Trophoblast cell (in vitro differentiated cells and primary cell): ENCODE data around the gene BPIFB3.

Experiments used
- DNase-seq, 2 donors: peaks; one replicate each; pipeline ENCODE4 v3.0.0-alpha.2; 2016
- H2AFZ ChIP-seq: 2 replicates; pipeline ENCODE4 v1.6.1; 2013; ENCODE audit warnings: low read length, moderate library complexity, mild to moderate bottlenecking; ENCODE audit not compliant: insufficient read depth, poor library complexity
- H2AK5ac ChIP-seq: 2 replicates; pipeline ENCODE4 v1.6.1; 2013; ENCODE audit warnings: mild to moderate bottlenecking, low read length
- H2BK120ac ChIP-seq: 2 replicates; pipeline ENCODE4 v1.6.1; 2013; ENCODE audit warnings: low read length, mild to moderate bottlenecking, moderate library complexity; ENCODE audit not compliant: insufficient read depth, poor library complexity
- H2BK12ac ChIP-seq: 2 replicates; pipeline ENCODE4 v1.6.1; 2013; ENCODE audit warnings: mild to moderate bottlenecking, low read length, moderate library complexity
- H2BK5ac ChIP-seq: 2 replicates; pipeline ENCODE4 v1.6.1; 2013; ENCODE audit warnings: low read length, low read depth, moderate library complexity, mild to moderate bottlenecking; ENCODE audit not compliant: poor library complexity
- H3K14ac ChIP-seq: 2 replicates; pipeline ENCODE4 v1.6.1; 2013; ENCODE audit warnings: mild to moderate bottlenecking, low read length
- H3K18ac ChIP-seq: 2 replicates; pipeline ENCODE4 v1.6.1; 2013; ENCODE audit warnings: mild to moderate bottlenecking, low read length
- H3K23ac ChIP-seq: 2 replicates; pipeline ENCODE4 v1.6.1; 2013; ENCODE audit warnings: low read length
- H3K27ac ChIP-seq: 2 replicates; pipeline ENCODE4 v1.5.1; 2013; ENCODE audit warnings: low read depth, mild to moderate bottlenecking, inconsistent platforms, low read length, moderate library complexity
- H3K27me3 ChIP-seq: 2 replicates; pipeline ENCODE4 v1.6.1; 2013; ENCODE audit warnings: inconsistent platforms, mild to moderate bottlenecking, low read length, moderate library complexity; ENCODE audit not compliant: insufficient read depth
- H3K36me3 ChIP-seq, 2 experiments: 1 replicate in 1 of 2; 2 replicates in 1 of 2; pipeline ENCODE4 v1.6.1; 2013; ENCODE audit warnings: low read length in 2 of 2, mild to moderate bottlenecking in 2 of 2, moderate library complexity in 1 of 2; ENCODE audit not compliant: insufficient read depth in 2 of 2, control insufficient read depth in 1 of 2
- H3K4ac ChIP-seq: 2 replicates; pipeline ENCODE4 v1.6.1; 2013; ENCODE audit warnings: low read depth, mild to moderate bottlenecking, low read length, moderate library complexity
- H3K4me1 ChIP-seq, 2 experiments: 1 replicate in 1 of 2; 2 replicates in 1 of 2; pipeline ENCODE4 v1.6.1; 2013; ENCODE audit warnings: low read length in 2 of 2, mild to moderate bottlenecking in 2 of 2, moderate library complexity in 1 of 2; ENCODE audit not compliant: insufficient read depth in 2 of 2, control insufficient read depth in 1 of 2
- H3K4me2 ChIP-seq: 2 replicates; pipeline ENCODE4 v1.6.1; 2013; ENCODE audit warnings: inconsistent platforms, mild to moderate bottlenecking, low read length, moderate library complexity
- H3K4me3 ChIP-seq: 2 replicates; pipeline ENCODE4 v1.5.1; 2013; ENCODE audit warnings: mild to moderate bottlenecking, low read depth, low read length, inconsistent platforms
- H3K79me1 ChIP-seq: one replicate; pipeline ENCODE4 v1.6.1; 2013; ENCODE audit warnings: low read length
- H3K79me2 ChIP-seq: 2 replicates; pipeline ENCODE4 v1.6.1; 2013; ENCODE audit warnings: low read length, mild to moderate bottlenecking; ENCODE audit not compliant: control insufficient read depth, insufficient read depth, poor library complexity
- H3K9ac ChIP-seq: 2 replicates; pipeline ENCODE4 v1.6.1; 2013; ENCODE audit warnings: mild to moderate bottlenecking, low read length
- H3K9me3 ChIP-seq: 2 replicates; pipeline ENCODE4 v1.6.1; 2013; ENCODE audit warnings: low read depth, mild to moderate bottlenecking, control low read depth, inconsistent platforms, low read length; ENCODE audit not compliant: insufficient read depth
- H4K12ac ChIP-seq: 2 replicates; pipeline ENCODE4 v1.6.1; 2013; ENCODE audit warnings: low read depth, mild to moderate bottlenecking, low read length, moderate library complexity
- H4K8ac ChIP-seq: 2 replicates; pipeline ENCODE4 v1.6.1; 2013; ENCODE audit warnings: low read depth, mild to moderate bottlenecking, low read length, moderate library complexity
- H4K91ac ChIP-seq: one replicate; pipeline ENCODE4 v1.6.1; 2013; ENCODE audit warnings: low read depth, mild to moderate bottlenecking, low read length, moderate library complexity
- WGBS: extraction: QIAGEN DNeasy Blood & Tissue Kit; methylation state at CpG from one replicate; pipeline ENCODE4 v1.1.7; 2013; ENCODE audit warnings: missing lambda C conversion rate; ENCODE audit not compliant: insufficient read length, insufficient coverage; ENCODE audit errors: extremely low coverage; 5-methylcytosine and 5-hydroxymethylcytosine counted together

BPIFB3 gene

DNA sequence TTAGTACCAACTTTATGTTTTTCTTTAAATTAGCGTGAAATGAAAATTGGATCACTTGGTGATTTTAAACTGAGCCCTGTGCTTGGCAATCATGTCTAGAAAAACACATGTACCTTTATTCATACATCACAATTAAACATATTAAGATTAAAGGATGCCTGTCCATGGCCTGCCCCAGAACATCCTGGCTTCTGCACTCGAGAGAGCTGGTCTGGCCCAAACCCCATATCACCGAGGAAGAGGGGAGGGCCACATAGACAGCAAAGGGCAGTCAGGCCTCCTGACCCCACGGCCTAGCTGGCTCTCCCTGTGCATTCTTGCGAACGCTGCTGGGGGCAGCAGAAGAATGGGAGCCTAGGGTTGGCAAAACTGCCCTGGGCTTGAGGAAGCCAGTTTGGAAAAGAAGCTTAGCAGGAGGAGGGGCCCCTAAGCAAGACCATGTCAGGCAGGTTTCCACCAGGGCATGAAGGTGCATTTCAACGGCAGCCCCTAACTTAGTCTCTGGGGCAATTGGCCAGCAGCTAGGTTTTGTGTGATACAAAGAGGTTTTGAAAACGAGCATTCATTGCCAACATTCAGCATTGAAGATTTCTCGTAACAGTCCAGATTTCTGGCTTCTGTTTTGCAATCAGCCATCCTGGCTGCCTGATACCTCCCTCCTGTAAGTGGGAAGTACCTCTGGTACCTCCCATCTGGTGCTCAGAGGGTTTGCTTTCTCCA, 8.6 kb downstream of the BPIFB3 start:
- H2AFZ ChIP-seq, result no peak overlapping the region
- H4K91ac ChIP-seq, result no peak overlapping the region
- no peak overlapping the region for H4K12ac ChIP-seq
- H3K4me3 ChIP-seq, result no peak overlapping the region
- no peaks in the 10 kb centered on the region for H3K9me3 ChIP-seq
- H3K36me3 ChIP-seq, result no peaks in the 10 kb centered on the region
- no peaks in the 10 kb centered on the region for H3K27me3 ChIP-seq
- WGBS, result no CpG with 5 or more reads among the region's 9 CpGs
- no peak overlapping the region for H2BK12ac ChIP-seq
- no peak overlapping the region for H3K18ac ChIP-seq
- H3K27ac ChIP-seq, result no peak overlapping the region
- no peaks in the 10 kb centered on the region for H3K4me1 ChIP-seq
- H3K14ac ChIP-seq, result no peak overlapping the region
- no peak overlapping the region for H3K23ac ChIP-seq
- no peaks in the 10 kb centered on the region for H3K79me2 ChIP-seq
- DNase-seq, result no peak
- H4K8ac ChIP-seq, result no peak overlapping the region
- H3K4ac ChIP-seq, result no peak overlapping the region
- H3K79me1 ChIP-seq, result no peaks in the 10 kb centered on the region
- no peak overlapping the region for H2BK120ac ChIP-seq
- H2AK5ac ChIP-seq, result no peak overlapping the region
- no peak overlapping the region for H3K4me2 ChIP-seq
- H2BK5ac ChIP-seq, result no peak overlapping the region
- no peak overlapping the region for H3K9ac ChIP-seq

DNA sequence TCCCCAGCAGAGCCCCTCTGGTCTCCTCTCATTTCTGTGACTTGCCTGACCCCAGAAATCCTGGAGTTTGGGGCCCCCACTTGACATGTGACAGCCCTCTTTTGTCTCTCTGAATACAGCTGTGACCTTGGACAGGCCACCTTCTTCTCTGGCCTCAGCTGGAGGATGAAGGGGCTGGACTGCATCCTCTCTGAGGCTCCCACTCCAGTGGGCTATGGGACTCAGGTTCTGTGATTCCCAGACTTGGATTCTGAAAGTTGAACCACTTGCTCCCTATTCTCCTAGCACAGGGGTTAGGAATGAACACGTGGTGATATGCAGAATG, 9.1 kb downstream of the BPIFB3 start:
- Histone ChIP-seq H3K4me1 (no peaks in the 10 kb centered on the region), H3K9me3 (no peaks in the 10 kb centered on the region), H3K27me3 (no peaks in the 10 kb centered on the region), H3K23ac (no peak overlapping the region), H3K4me3 (no peak overlapping the region), H2AFZ (no peak overlapping the region), H3K14ac (no peak overlapping the region), H4K12ac (no peak overlapping the region), H3K18ac (no peak overlapping the region), H4K91ac (no peak overlapping the region), H3K79me2 (no peaks in the 10 kb centered on the region), H3K4ac (no peak overlapping the region), H2BK120ac (no peak overlapping the region), H3K9ac (no peak overlapping the region), H2BK5ac (no peak overlapping the region), H3K36me3 (no peaks in the 10 kb centered on the region), H3K4me2 (no peak overlapping the region), H4K8ac (no peak overlapping the region), H2AK5ac (no peak overlapping the region), H3K79me1 (no peaks in the 10 kb centered on the region), H3K27ac (no peak overlapping the region), H2BK12ac (no peak overlapping the region)
- no peak for DNase-seq
- WGBS, result no CpG with 5 or more reads among the region's 1 CpG

DNA sequence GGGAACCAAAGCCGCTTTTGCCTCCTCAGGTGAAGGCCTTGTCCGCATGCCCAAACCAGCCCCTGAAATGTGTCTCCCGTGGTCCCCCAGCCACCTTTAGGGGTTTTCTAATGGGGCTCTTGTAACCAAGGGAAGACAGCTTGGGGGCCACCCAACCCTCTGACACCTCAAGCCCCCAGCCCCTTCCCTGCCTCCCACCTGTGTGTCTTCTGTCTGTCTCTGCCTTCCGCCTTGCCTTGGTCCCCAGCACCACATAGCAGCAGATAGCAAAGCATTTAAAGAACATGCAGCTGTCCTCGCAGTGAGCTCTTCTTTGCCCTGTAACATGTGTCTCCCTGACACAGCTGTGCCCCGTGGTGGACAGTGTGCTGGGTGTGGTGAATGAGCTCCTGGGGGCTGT, 9.6 kb downstream of the BPIFB3 start:
- no peaks in the 10 kb centered on the region for H3K36me3 ChIP-seq
- H2BK120ac ChIP-seq, result no peak overlapping the region
- no peak overlapping the region for H2BK5ac ChIP-seq
- H3K4ac ChIP-seq, result no peak overlapping the region
- H4K8ac ChIP-seq, result no peak overlapping the region
- no peak overlapping the region for H3K14ac ChIP-seq
- H3K18ac ChIP-seq, result no peak overlapping the region
- no peak for DNase-seq
- H2AK5ac ChIP-seq, result no peak overlapping the region
- no peak overlapping the region for H4K12ac ChIP-seq
- no peak overlapping the region for H3K4me2 ChIP-seq
- H3K4me1 ChIP-seq, result no peaks in the 10 kb centered on the region
- no peak overlapping the region for H2BK12ac ChIP-seq
- WGBS, result no CpG with 5 or more reads among the region's 6 CpGs
- no peaks in the 10 kb centered on the region for H3K27me3 ChIP-seq
- no peak overlapping the region for H2AFZ ChIP-seq
- no peaks in the 10 kb centered on the region for H3K9me3 ChIP-seq
- no peak overlapping the region for H3K4me3 ChIP-seq
- no peak overlapping the region for H3K23ac ChIP-seq
- no peaks in the 10 kb centered on the region for H3K79me1 ChIP-seq
- H3K79me2 ChIP-seq, result no peaks in the 10 kb centered on the region
- H4K91ac ChIP-seq, result no peak overlapping the region
- no peak overlapping the region for H3K9ac ChIP-seq
- no peak overlapping the region for H3K27ac ChIP-seq

DNA sequence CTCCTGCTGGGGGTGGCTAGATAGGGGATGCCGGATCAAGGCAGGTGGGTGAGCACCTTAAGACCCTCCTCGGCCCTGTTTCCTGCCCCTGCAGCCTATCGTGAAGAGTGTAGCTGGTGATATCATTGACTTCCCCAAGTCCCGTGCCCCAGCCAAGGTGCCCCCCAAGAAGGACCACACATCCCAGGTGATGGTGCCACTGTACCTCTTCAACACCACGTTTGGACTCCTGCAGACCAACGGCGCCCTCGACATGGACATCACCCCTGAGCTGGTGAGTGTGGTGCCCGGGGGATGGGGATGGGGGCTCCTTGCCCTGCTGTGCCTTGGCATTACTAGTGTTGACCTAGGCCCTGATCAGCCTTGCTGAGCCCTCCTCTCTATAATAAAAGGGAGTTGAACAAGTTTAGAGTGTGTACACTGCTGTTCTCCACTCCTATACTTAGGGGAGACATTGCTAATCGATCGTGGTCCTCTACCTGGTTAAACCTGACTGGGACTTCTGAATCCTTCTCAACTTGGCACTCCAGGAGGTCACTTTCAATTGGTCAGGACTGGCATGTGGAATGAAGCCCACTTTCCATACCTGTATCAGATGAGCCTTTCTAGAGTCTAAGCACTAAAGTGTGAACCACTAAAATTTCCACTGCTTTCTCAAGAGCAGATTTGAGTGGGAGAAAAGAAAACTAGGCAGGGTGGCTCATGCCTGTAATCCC, 11.0 kb downstream of the BPIFB3 start:
- H3K4me1 ChIP-seq, result no peaks in the 10 kb centered on the region
- no peaks in the 10 kb centered on the region for H3K79me2 ChIP-seq
- H2BK12ac ChIP-seq, result no peak overlapping the region
- no peaks in the 10 kb centered on the region for H3K79me1 ChIP-seq
- DNase-seq, result no peak
- H3K9ac ChIP-seq, result no peak overlapping the region
- H3K4me3 ChIP-seq, result no peak overlapping the region
- no peaks in the 10 kb centered on the region for H3K36me3 ChIP-seq
- no peak overlapping the region for H3K18ac ChIP-seq
- no peaks in the 10 kb centered on the region for H3K27me3 ChIP-seq
- no peak overlapping the region for H2AK5ac ChIP-seq
- H4K8ac ChIP-seq, result no peak overlapping the region
- no peaks in the 10 kb centered on the region for H3K9me3 ChIP-seq
- no peak overlapping the region for H2BK120ac ChIP-seq
- no peak overlapping the region for H2AFZ ChIP-seq
- H3K27ac ChIP-seq, result no peak overlapping the region
- no peak overlapping the region for H4K12ac ChIP-seq
- H3K14ac ChIP-seq, result no peak overlapping the region
- no peak overlapping the region for H2BK5ac ChIP-seq
- no CpG with 5 or more reads among the region's 11 CpGs for WGBS
- no peak overlapping the region for H3K4me2 ChIP-seq
- no peak overlapping the region for H3K4ac ChIP-seq
- H3K23ac ChIP-seq, result no peak overlapping the region
- no peak overlapping the region for H4K91ac ChIP-seq
